ENCODE data around the gene OSBPL3. TPM values are rescaled to one million over a fixed set of nuclear protein-coding genes. Genes with fewer than 3 reads are reported as not detected.

Gene OSBPL3
- total RNA-seq, 1 experiment from 2014 or later = 8.6 TPM

DNA sequence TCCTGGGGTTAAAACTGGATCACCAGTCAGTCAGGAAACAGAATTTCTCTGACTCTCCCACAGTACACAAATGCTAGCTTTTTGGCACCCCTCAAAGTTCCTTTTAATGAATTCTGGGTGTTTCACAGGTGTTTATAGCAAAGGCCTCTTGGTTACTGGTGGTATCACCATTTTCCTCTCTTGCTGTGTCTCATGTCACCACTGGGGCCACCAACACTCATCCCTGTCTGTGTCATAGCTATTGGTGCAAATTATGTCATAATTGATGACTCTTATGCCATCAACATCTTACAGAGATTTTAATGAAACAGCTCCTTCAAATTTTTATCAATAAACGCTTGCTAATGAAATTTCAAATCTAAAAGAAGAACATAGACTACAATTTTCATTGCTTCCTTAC lies 27.7 kb upstream of the OSBPL3 start:
- Mint-ChIP-seq H3K36me3 (ENCODE audit: insufficient read depth in 1 of 3, low read depth in 3 of 3) (peaks cover 0 to 4% (median 0%) of the 10 kb centered on the region in 3 experiments; a peak in 1 of 7 replicates), H3K27me3 (ENCODE audit: low read depth) (no peaks in the 10 kb centered on the region), H3K27ac (no peak overlapping the region), H3K4me1 (peaks cover 20 to 21% of the 10 kb centered on the region in 2 experiments), H3K4me3 (no peak overlapping the region), H3K9me3 (peaks cover 0 to 4% of the 10 kb centered on the region in 2 experiments; a peak in 1 of 5 replicates)
- H4K91ac ChIP-seq (ENCODE audit: insufficient read length, low read depth, low read length) = no peak overlapping the region
- no peak overlapping the region for H3K4me2 ChIP-seq (ENCODE audit: insufficient read depth, insufficient read length, low read length)
- no peak overlapping the region for H4K8ac ChIP-seq (replicated peaks; ENCODE audit: insufficient read length, low read depth, low read length)
- H2BK20ac ChIP-seq (ENCODE audit: low read depth, low read length, poor library complexity, severe bottlenecking) = no peak overlapping the region
- no peaks in the 10 kb centered on the region for H4K20me1 ChIP-seq (ENCODE audit: control insufficient read depth, insufficient read depth, insufficient read length)
- H2AK5ac ChIP-seq (ENCODE audit: insufficient read length, low read length) = no peak overlapping the region
- H3K4ac ChIP-seq (ENCODE audit: low read depth, low read length) = no peak overlapping the region
- H3K56ac ChIP-seq (ENCODE audit: insufficient read length, low read depth, low read length) = no peak overlapping the region
- H3K4me1 ChIP-seq (ENCODE audit: insufficient read depth, low read length) = peaks cover 7% of the 10 kb centered on the region; the same call in 1 of the 2 replicates
- no peaks in the 10 kb centered on the region for H3K9me3 ChIP-seq (ENCODE audit: control insufficient read depth, low read depth, low read length)
- TF ChIP-seq, protein P1, sequence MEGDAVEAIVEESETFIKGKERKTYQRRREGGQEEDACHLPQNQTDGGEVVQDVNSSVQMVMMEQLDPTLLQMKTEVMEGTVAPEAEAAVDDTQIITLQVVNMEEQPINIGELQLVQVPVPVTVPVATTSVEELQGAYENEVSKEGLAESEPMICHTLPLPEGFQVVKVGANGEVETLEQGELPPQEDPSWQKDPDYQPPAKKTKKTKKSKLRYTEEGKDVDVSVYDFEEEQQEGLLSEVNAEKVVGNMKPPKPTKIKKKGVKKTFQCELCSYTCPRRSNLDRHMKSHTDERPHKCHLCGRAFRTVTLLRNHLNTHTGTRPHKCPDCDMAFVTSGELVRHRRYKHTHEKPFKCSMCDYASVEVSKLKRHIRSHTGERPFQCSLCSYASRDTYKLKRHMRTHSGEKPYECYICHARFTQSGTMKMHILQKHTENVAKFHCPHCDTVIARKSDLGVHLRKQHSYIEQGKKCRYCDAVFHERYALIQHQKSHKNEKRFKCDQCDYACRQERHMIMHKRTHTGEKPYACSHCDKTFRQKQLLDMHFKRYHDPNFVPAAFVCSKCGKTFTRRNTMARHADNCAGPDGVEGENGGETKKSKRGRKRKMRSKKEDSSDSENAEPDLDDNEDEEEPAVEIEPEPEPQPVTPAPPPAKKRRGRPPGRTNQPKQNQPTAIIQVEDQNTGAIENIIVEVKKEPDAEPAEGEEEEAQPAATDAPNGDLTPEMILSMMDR (conservative IDR thresholded peaks at IDR 0.05) = no peak
- no peaks in the 10 kb centered on the region for H3K79me2 ChIP-seq (ENCODE audit: insufficient read depth, low read length)
- H3K18ac ChIP-seq (ENCODE audit: insufficient read length, low read depth, low read length) = no peak overlapping the region
- no peaks in the 10 kb centered on the region for H3K23me2 ChIP-seq (ENCODE audit: insufficient read length, low read depth, low read length, poor library complexity, severe bottlenecking)
- H3K23ac ChIP-seq (ENCODE audit: insufficient read length, low read depth, low read length) = no peak overlapping the region
- H4K5ac ChIP-seq (ENCODE audit: insufficient read length, low read depth, low read length) = no peak overlapping the region
- H3K27ac ChIP-seq (ENCODE audit: insufficient read length, low read depth, low read length) = no peak overlapping the region
- no peak overlapping the region for H3K9ac ChIP-seq (ENCODE audit: extremely low read depth, insufficient read length, low read length)
- no peak overlapping the region for H2BK5ac ChIP-seq (ENCODE audit: insufficient read length, low read length)
- WGBS (ENCODE audit: extremely low coverage, insufficient read length, low lambda C conversion rate) = no CpG with 5 or more reads among the region's 1 CpG
- DNase-seq = no peak
- no peak overlapping the region for H2BK15ac ChIP-seq (ENCODE audit: low read depth, low read length)
- no peak overlapping the region for H3K14ac ChIP-seq (ENCODE audit: insufficient read depth, low read length)
- H3T11ph ChIP-seq (ENCODE audit: low read length) = no peak overlapping the region
- H3K27me3 ChIP-seq (ENCODE audit: insufficient read depth, low read length) = no peaks in the 10 kb centered on the region
- H2BK120ac ChIP-seq (ENCODE audit: low read depth, low read length, poor library complexity, severe bottlenecking) = no peak overlapping the region
- H2AFZ ChIP-seq (ENCODE audit: low read length) = no peak overlapping the region
- no peaks in the 10 kb centered on the region for H3K79me1 ChIP-seq (ENCODE audit: insufficient read depth, low read depth, low read length, poor library complexity, severe bottlenecking)
- no peak overlapping the region for H2BK12ac ChIP-seq (ENCODE audit: insufficient read length, low read depth, low read length)

Data from H9 (cell line).